HEK293 (cell line): ENCODE data around the gene RAB11B.
A peak's percentile ranks its signal among the peaks of the same experiment; 100 is the strongest.

Experiments
- CTCF ChIA-PET: fragments of 350-600 bp; formaldehyde crosslinking; extraction: SDS; loops from one replicate; lab custom pipeline; 2021; ENCODE audit warnings: antibody characterized with exemption; lab: Yijun Ruan, JAX
- POLR2A ChIA-PET: fragments of 300-600 bp; formaldehyde crosslinking; extraction: SDS; loops from one replicate; lab custom pipeline; 2020; ENCODE audit warnings: antibody characterized with exemption, inconsistent platforms; lab: Yijun Ruan, JAX
- H3K27ac ChIP-seq: fragments of 200-500 bp; sonication (Bioruptor generic); 2 replicates; pipeline ENCODE4 v1.5.1; 2014; ENCODE audit warnings: low read depth, low read length, control low read depth, inconsistent platforms; ENCODE audit errors: extremely low read depth
- H3K36me3 ChIP-seq, 2 experiments: fragments of 200-500 bp in 1 of 2; sonication (Bioruptor generic) in 1 of 2; 1 replicate in 1 of 2; 2 replicates in 1 of 2; pipeline ENCODE4 v1.5.1; 2014 to 2017; ENCODE audit warnings: inconsistent platforms in 2 of 2, low read length in 2 of 2; ENCODE audit not compliant: control insufficient read depth in 2 of 2, insufficient read depth in 1 of 2
- H3K4me1 ChIP-seq: fragments of 200-500 bp; sonication (Bioruptor generic); 2 replicates; pipeline ENCODE4 v1.5.1; 2014; ENCODE audit warnings: mild to moderate bottlenecking, low read length, inconsistent platforms; ENCODE audit not compliant: control insufficient read depth, insufficient read depth
- H3K4me3 ChIP-seq: 2 replicates; pipeline ENCODE4 v1.5.1; 2011; ENCODE audit warnings: low read depth, mild to moderate bottlenecking, control low read depth, low read length, moderate library complexity
- H3K9me3 ChIP-seq: fragments of 200-500 bp; sonication (Bioruptor generic); 2 replicates; pipeline ENCODE4 v1.5.1; 2014; ENCODE audit warnings: low read depth, low read length, inconsistent platforms; ENCODE audit not compliant: control insufficient read depth, insufficient read depth
- KLF16 ChIP-seq: fragments of 450-650 bp; formaldehyde crosslinking; IDR thresholded peaks from 2 replicates; pipeline ENCODE4 v1.5.1; 2017; ENCODE audit warnings: missing biosample characterization, missing genetic modification characterization
- KLF8 ChIP-seq: fragments of 450-650 bp; formaldehyde crosslinking; IDR thresholded peaks from 2 replicates; pipeline ENCODE4 v1.5.1; 2016; ENCODE audit warnings: missing biosample characterization, missing genetic modification characterization
- KLF9 ChIP-seq: fragments of 450-650 bp; formaldehyde crosslinking; IDR thresholded peaks from 2 replicates; pipeline ENCODE4 v1.5.1; 2016; ENCODE audit warnings: missing biosample characterization, missing genetic modification characterization, low read depth
- SP2 ChIP-seq: fragments of 450-650 bp; formaldehyde crosslinking; IDR thresholded peaks from 2 replicates; pipeline ENCODE4 v1.5.1; 2016; ENCODE audit warnings: missing biosample characterization, missing genetic modification characterization
- SP7 ChIP-seq: fragments of 450-650 bp; formaldehyde crosslinking; IDR thresholded peaks from 2 replicates; pipeline ENCODE4 v1.5.1; 2016; ENCODE audit warnings: missing biosample characterization, missing genetic modification characterization
- TCF7L2 ChIP-seq: IDR thresholded peaks from 2 replicates; pipeline ENCODE4 v1.6.1; 2011; ENCODE audit warnings: low read depth, mild to moderate bottlenecking, inconsistent platforms, low read length, moderate library complexity, borderline replicate concordance
- ZBTB17 ChIP-seq: fragments of 450-650 bp; formaldehyde crosslinking; IDR thresholded peaks from 2 replicates; pipeline ENCODE4 v1.5.1; 2016; ENCODE audit warnings: missing biosample characterization, missing genetic modification characterization
- ZNF155 ChIP-seq: fragments of 450-650 bp; formaldehyde crosslinking; IDR thresholded peaks from 2 replicates; pipeline ENCODE4 v1.5.1; 2016; ENCODE audit warnings: missing biosample characterization, missing genetic modification characterization
- ZNF169 ChIP-seq: fragments of 450-650 bp; formaldehyde crosslinking; IDR thresholded peaks from 2 replicates; pipeline ENCODE4 v1.5.1; 2016; ENCODE audit warnings: missing biosample characterization, missing genetic modification characterization
- ZNF221 ChIP-seq: fragments of 450-650 bp; formaldehyde crosslinking; IDR thresholded peaks from 2 replicates; pipeline ENCODE4 v1.5.1; 2017; ENCODE audit warnings: missing biosample characterization, missing genetic modification characterization, borderline replicate concordance
- ZNF37A ChIP-seq: fragments of 450-650 bp; IDR thresholded peaks from 2 replicates; pipeline ENCODE4 v1.5.1; 2018; ENCODE audit warnings: missing biosample characterization, missing genetic modification characterization
- ZNF629 ChIP-seq: fragments of 450-650 bp; formaldehyde crosslinking; IDR thresholded peaks from 2 replicates; pipeline ENCODE4 v1.5.1; 2017; ENCODE audit warnings: missing biosample characterization, missing genetic modification characterization
- ZNF654 ChIP-seq: fragments of 450-650 bp; formaldehyde crosslinking; IDR thresholded peaks from 2 replicates; pipeline ENCODE4 v1.5.1; 2016; ENCODE audit warnings: low read depth, missing biosample characterization, missing genetic modification characterization
- TF ChIP-seq, protein P1 (sequence below): fragments of 450-650 bp; formaldehyde crosslinking; IDR thresholded peaks from 2 replicates; pipeline ENCODE4 v1.5.1; 2017; ENCODE audit warnings: missing biosample characterization, missing genetic modification characterization
- TF ChIP-seq, protein P2 (sequence below): fragments of 450-650 bp; formaldehyde crosslinking; conservative IDR thresholded peaks from 2 replicates; pipeline ENCODE4 v1.5.1; 2016; ENCODE audit warnings: low read depth, missing biosample characterization, missing genetic modification characterization
- TF ChIP-seq, protein P3 (sequence below): fragments of 450-650 bp; formaldehyde crosslinking; IDR thresholded peaks from 2 replicates; pipeline ENCODE4 v1.5.1; 2016; ENCODE audit warnings: missing biosample characterization, missing genetic modification characterization
- TF ChIP-seq, protein P4 (sequence below): fragments of 450-650 bp; formaldehyde crosslinking; IDR thresholded peaks from 2 replicates; pipeline ENCODE4 v1.5.1; 2016; ENCODE audit warnings: missing biosample characterization, missing genetic modification characterization
- TF ChIP-seq, protein P5 (sequence below): fragments of 450-650 bp; formaldehyde crosslinking; IDR thresholded peaks from 2 replicates; pipeline ENCODE4 v1.5.1; 2016; ENCODE audit warnings: missing biosample characterization, missing genetic modification characterization

Gene RAB11B

DNA sequence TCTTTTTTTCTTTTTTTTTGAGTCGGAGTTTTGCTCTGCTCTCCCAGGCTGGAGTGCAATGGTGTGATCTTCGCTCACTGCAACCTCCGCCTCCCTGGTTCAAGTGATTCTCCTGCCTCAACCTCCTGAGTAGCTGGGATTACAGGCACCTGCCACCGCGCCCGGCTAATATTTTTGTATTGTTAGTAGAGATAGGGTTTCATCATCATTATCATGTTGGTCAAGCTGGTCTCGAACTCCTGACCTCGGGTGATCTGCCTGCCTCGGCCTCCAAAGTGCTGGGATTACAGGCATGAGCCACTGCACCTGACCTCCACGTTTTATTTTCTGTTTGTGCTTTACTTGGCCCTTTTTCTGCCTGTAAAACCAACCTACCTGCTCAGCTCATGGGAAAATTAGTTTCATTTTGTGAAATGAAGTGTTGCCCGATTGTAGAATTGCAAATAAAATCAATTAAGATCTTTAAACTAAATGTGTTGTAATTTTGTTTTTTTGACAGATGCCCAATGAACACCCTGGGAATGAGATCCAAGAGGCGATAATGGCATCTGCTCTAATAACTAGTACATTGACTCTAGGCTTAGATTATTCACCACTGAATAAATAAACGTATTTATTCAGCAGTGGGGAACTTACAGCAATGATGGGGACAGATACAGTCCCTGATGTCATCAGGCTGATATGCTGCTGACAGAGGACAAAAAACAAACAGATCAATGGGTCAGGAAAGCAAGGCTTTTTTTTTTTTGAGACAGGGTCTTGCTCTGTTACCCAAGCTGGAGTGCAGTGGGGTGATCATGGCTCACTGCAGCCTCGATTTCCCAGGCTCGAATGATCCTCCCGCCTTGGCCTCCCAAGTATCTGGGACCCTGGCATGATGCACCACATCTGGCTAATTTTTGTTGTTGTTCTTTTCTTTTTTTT lies 2.2 kb upstream of the RAB11B start:
- H3K36me3 ChIP-seq, result peaks cover 0 to 3% of the 10 kb centered on the region in 2 experiments; a peak in 1 of 3 replicates
- POLR2A ChIA-PET, result interaction anchor here (0.6 kb wide), 2 partner anchors 17 to 65 kb away, joined by 3 to 7 read pairs; no protein-coding TSS in a partner anchor
- TF ChIP-seq, protein P1, sequence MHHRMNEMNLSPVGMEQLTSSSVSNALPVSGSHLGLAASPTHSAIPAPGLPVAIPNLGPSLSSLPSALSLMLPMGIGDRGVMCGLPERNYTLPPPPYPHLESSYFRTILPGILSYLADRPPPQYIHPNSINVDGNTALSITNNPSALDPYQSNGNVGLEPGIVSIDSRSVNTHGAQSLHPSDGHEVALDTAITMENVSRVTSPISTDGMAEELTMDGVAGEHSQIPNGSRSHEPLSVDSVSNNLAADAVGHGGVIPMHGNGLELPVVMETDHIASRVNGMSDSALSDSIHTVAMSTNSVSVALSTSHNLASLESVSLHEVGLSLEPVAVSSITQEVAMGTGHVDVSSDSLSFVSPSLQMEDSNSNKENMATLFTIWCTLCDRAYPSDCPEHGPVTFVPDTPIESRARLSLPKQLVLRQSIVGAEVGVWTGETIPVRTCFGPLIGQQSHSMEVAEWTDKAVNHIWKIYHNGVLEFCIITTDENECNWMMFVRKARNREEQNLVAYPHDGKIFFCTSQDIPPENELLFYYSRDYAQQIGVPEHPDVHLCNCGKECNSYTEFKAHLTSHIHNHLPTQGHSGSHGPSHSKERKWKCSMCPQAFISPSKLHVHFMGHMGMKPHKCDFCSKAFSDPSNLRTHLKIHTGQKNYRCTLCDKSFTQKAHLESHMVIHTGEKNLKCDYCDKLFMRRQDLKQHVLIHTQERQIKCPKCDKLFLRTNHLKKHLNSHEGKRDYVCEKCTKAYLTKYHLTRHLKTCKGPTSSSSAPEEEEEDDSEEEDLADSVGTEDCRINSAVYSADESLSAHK (tag by site-specific recombination), result no peak
- no peak for TF ChIP-seq KLF16 (tag by site-specific recombination)
- TF ChIP-seq, protein P2, sequence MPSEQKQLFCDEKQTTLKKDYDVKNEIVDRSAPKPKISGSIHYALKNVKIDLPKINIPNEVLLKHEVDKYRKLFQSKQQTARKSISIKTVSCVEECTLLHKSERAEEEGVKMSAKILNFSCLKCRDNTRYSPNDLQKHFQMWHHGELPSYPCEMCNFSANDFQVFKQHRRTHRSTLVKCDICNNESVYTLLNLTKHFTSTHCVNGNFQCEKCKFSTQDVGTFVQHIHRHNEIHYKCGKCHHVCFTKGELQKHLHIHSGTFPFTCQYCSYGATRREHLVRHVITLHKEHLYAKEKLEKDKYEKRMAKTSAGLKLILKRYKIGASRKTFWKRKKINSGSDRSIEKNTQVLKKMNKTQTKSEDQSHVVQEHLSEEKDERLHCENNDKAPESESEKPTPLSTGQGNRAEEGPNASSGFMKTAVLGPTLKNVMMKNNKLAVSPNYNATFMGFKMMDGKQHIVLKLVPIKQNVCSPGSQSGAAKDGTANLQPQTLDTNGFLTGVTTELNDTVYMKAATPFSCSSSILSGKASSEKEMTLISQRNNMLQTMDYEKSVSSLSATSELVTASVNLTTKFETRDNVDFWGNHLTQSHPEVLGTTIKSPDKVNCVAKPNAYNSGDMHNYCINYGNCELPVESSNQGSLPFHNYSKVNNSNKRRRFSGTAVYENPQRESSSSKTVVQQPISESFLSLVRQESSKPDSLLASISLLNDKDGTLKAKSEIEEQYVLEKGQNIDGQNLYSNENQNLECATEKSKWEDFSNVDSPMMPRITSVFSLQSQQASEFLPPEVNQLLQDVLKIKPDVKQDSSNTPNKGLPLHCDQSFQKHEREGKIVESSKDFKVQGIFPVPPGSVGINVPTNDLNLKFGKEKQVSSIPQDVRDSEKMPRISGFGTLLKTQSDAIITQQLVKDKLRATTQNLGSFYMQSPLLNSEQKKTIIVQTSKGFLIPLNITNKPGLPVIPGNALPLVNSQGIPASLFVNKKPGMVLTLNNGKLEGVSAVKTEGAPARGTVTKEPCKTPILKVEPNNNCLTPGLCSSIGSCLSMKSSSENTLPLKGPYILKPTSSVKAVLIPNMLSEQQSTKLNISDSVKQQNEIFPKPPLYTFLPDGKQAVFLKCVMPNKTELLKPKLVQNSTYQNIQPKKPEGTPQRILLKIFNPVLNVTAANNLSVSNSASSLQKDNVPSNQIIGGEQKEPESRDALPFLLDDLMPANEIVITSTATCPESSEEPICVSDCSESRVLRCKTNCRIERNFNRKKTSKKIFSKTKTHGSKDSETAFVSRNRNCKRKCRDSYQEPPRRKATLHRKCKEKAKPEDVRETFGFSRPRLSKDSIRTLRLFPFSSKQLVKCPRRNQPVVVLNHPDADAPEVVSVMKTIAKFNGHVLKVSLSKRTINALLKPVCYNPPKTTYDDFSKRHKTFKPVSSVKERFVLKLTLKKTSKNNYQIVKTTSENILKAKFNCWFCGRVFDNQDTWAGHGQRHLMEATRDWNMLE, result no peak
- no peak for TF ChIP-seq ZNF37A
- TF ChIP-seq, protein P3, sequence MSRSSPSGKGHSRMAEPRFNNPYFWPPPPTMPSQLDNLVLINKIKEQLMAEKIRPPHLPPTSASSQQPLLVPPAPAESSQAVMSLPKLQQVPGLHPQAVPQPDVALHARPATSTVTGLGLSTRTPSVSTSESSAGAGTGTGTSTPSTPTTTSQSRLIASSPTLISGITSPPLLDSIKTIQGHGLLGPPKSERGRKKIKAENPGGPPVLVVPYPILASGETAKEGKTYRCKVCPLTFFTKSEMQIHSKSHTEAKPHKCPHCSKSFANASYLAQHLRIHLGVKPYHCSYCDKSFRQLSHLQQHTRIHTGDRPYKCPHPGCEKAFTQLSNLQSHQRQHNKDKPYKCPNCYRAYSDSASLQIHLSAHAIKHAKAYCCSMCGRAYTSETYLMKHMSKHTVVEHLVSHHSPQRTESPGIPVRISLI, result peak; percentile 94
- no peak for TF ChIP-seq ZNF169
- TF ChIP-seq ZNF629 (tag by site-specific recombination), result peak; percentile 47; the same call in 1 of the 2 replicates
- H3K4me1 ChIP-seq, result peaks cover 3% of the 10 kb centered on the region; the same call in 1 of the 2 replicates
- H3K9me3 ChIP-seq, result no peaks in the 10 kb centered on the region
- no peak overlapping the region for H3K27ac ChIP-seq
- H3K4me3 ChIP-seq, result no peak overlapping the region
- CTCF ChIA-PET, result no interaction called here

DNA sequence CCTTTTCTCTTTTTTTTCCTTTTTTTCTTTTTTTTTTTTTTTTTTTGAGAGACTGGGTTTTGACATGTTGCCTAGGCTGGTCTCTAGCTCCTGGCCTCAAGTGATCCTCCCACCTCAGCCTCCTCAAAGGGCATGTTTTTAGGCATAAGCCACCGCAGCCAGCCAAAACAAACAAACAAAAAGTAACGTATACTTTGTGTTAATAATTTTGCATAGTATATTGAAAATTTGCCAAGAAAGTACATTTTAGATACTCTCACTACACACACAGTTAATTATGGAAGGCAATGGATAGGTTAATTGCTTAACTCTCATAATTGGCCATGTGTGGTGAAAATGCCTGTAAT lies 1.6 kb upstream of the RAB11B start:
- TF ChIP-seq ZBTB17 (tag by site-specific recombination), result peak; percentile 5; the same call in 1 of the 2 replicates
- TF ChIP-seq, protein P4, sequence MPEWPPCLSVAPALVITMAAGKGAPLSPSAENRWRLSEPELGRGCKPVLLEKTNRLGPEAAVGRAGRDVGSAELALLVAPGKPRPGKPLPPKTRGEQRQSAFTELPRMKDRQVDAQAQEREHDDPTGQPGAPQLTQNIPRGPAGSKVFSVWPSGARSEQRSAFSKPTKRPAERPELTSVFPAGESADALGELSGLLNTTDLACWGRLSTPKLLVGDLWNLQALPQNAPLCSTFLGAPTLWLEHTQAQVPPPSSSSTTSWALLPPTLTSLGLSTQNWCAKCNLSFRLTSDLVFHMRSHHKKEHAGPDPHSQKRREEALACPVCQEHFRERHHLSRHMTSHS (tag by site-specific recombination), result no peak
- peaks cover 0 to 3% of the 10 kb centered on the region in 2 experiments; a peak in 1 of 3 replicates for H3K36me3 ChIP-seq
- H3K4me3 ChIP-seq, result no peak overlapping the region
- H3K27ac ChIP-seq, result no peak overlapping the region
- H3K4me1 ChIP-seq, result peaks cover 3% of the 10 kb centered on the region; the same call in 1 of the 2 replicates
- CTCF ChIA-PET, result no interaction called here
- H3K9me3 ChIP-seq, result no peaks in the 10 kb centered on the region
- POLR2A ChIA-PET, result interaction anchor here (0.6 kb wide), 1 partner anchor 16 kb away, joined by 7 read pairs; no protein-coding TSS in a partner anchor

DNA sequence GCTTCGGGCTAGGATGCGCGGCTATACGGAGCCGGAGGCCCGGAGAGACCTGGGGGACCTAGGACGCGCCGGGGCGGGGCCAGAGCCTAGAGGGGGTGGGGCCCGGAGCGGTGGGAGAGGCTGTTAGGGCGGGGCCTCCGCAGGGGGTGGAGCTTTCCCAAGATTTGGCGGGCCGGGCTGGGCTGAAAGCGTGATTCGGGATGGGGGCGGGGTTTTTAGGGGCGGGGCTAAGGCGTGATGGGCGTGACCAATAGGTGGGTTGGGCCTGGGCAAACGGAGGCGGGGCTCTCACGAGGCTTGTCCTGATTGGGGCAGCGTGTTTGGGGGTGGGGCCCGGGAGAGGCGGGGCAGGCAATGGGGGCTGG lies 439 bp downstream of the RAB11B start:
- Histone ChIP-seq H3K9me3 (no peaks in the 10 kb centered on the region), H3K4me3 (peak overlapping the region; percentile 97), H3K27ac (peak overlapping the region; percentile 98), H3K36me3 (peaks cover 0 to 3% of the 10 kb centered on the region in 2 experiments; a peak in 1 of 3 replicates), H3K4me1 (peaks cover 3% of the 10 kb centered on the region; the same call in 1 of the 2 replicates)
- ChIA-PET POLR2A (interaction anchor here (0.6 to 1.9 kb wide), 21 partner anchors 10 to 1291 kb away, joined by 3 to 24 read pairs (median 5); partner anchors contain the start of genes ANGPTL4, HNRNPM, MARCHF2 and NDUFA7), CTCF (interaction anchor here (0.6 to 6.5 kb wide), 2 partner anchors 37 to 128 kb away, joined by 3 to 57 read pairs; no protein-coding TSS in a partner anchor)
- no peak for TF ChIP-seq ZNF221 (tag by site-specific recombination)
- TF ChIP-seq, protein P5, sequence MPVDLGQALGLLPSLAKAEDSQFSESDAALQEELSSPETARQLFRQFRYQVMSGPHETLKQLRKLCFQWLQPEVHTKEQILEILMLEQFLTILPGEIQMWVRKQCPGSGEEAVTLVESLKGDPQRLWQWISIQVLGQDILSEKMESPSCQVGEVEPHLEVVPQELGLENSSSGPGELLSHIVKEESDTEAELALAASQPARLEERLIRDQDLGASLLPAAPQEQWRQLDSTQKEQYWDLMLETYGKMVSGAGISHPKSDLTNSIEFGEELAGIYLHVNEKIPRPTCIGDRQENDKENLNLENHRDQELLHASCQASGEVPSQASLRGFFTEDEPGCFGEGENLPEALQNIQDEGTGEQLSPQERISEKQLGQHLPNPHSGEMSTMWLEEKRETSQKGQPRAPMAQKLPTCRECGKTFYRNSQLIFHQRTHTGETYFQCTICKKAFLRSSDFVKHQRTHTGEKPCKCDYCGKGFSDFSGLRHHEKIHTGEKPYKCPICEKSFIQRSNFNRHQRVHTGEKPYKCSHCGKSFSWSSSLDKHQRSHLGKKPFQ, result no peak
- no peak for TF ChIP-seq ZNF654 (tag by site-specific recombination)
- TF ChIP-seq TCF7L2, result no peak
- TF ChIP-seq KLF9, result peak; percentile 94
- TF ChIP-seq KLF8 (tag by site-specific recombination), result peak; percentile 88
- TF ChIP-seq ZNF155 (tag by site-specific recombination), result no peak
- TF ChIP-seq SP7, result no peak
- TF ChIP-seq KLF16 (tag by site-specific recombination), result peak; percentile 57; the same call in 1 of the 2 replicates
- peak; percentile 90 for TF ChIP-seq SP2 (tag by site-specific recombination)
